NCI-H774 (cell line): ENCODE measurements around the gene SORCS2.

Source experiments
- DNase-seq: peaks from one replicate; lab custom pipeline; 2025; lab: John Stamatoyannopoulos, UW

The SORCS2 gene

DNA sequence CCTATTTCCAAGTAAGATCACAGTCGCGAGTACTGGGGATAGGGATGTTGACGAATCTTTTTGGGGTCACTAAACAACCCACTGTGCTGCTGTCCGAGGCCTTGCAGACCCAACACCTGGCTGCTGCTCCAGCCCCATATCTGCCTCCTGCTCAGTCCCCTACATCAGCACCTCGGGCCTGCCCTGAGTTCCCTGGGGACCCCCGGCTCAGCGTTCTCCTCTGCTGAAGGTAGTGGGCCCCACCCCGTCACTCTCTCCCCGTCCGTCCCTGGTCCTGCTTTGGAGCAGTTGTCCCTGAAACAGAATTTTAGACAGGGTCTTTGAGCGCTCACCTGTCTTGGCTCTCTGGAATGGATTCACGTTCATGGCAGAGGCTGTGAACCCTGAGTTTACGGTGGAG is 444.8 kb downstream of the SORCS2 start:
- DNase-seq = no peak

- DNase-seq = no peak
Observed at GRCh38 chr4:7637971-7638370, 445.6 kb downstream of the SORCS2 start.

GRCh38 chr4:7638489-7638888 is 446.2 kb downstream of the SORCS2 start:
- no peak for DNase-seq

GRCh38 chr4:7638984-7639789 is 446.8 kb downstream of the SORCS2 start:
- DNase-seq = no peak

GRCh38 chr4:7640136-7640535 is 447.8 kb downstream of the SORCS2 start:
- no peak for DNase-seq

DNA sequence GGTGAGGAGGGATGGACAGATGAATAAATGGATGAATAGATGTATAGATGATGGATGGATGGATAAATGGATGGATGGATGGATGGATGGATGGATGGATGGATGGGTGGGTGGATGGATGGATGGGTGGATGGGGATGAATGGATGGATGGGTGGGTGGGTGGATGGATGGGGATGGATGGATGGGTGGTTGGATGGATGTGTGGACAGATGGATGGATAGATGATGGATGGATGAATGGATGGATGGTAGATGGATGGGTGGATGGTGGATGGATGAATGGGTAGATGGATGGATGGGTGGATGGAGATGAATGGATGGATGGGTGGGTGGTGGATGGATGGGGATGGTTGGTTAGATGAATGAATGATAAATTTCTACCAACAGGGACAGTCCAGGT is 449.4 kb downstream of the SORCS2 start:
- no peak for DNase-seq

DNA sequence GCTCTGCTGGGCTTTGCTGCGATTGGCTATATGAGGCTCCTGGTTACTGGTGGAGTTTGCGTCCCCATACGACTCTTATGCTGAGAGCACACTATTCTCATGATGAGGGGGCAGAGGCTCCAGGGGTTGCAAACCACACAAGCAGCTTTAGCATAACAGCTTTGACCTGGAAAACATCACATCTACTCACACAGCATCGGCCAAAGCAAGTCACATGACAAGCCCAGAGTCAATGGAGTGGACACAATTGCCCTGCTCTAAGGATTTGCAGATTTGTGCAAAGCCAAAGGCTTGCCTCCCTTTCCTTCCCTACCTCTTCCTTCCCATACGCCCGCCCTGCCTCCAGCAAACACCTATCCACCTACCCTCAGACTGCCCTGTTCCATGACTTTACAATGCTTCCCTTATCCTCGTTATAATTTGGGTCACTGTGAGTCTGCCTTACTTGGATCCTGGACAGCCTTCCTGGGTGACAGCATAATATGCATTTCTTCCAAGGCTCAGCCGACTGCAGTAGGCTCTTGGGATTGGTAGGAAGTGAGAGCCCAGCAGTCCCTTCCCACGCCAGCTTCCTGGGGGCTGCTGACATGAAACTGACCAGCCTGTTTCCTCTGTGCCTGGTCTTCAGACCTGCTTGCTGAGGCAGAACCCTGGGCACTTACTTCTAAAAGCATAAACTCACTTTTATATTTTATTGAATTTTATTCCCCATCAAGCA is 450.6 kb downstream of the SORCS2 start:
- DNase-seq = no peak

DNA sequence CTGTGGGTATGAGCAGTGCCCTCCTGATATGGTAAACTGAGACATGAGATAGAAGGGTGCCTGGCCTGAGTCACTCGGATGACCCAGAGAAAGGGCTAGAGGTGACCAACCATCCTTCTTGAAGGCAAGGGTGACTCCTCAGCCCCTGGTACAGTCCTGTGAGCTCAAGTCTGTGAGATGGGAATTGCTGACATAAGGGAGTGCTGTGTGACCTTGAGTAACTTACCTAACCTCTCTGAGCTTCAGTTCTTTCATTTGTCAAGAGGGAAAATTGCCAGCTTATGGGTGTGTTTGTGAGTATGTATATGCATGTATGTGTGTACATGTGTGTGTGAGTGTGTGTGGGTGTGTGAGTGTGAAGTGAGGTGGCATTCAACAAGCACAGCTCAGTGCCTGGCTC is 452.8 kb downstream of the SORCS2 start:
- DNase-seq = no peak

GRCh38 chr4:7645956-7646355 is 453.6 kb downstream of the SORCS2 start:
- no peak for DNase-seq

DNA sequence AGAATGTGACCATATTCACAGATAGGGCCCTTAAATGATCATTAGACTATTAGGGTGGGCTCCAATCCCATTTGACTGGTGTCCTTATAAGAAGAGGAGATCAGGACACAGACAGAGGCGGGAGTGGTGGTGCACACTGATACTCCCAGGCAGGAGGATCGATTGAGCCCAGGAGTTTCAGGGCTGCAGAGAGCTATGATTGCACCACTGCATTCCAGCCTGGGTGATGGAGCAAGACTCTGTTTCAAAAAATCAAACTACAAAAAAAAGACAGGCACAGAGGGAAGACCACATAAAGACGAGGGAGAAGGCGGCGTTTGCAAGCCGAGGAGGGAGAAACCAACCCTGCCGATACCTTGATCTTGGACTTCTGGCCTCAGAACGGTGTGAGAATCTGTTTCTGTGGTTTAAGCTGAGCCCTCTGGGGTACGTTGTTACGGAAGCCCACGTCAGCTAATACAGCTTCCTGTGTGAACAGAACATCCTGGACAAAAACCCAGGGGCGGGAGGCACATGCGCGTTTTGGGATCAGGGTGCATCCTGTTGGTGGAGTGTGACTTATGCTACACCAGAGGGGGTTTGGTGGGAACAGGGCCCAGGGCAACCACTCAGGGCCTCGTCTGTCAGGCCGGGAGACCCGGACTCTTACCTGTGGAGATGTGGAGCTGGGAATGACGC is 454.2 kb downstream of the SORCS2 start:
- DNase-seq = no peak

GRCh38 chr4:7647186-7647585 is 454.8 kb downstream of the SORCS2 start:
- DNase-seq = no peak

DNA sequence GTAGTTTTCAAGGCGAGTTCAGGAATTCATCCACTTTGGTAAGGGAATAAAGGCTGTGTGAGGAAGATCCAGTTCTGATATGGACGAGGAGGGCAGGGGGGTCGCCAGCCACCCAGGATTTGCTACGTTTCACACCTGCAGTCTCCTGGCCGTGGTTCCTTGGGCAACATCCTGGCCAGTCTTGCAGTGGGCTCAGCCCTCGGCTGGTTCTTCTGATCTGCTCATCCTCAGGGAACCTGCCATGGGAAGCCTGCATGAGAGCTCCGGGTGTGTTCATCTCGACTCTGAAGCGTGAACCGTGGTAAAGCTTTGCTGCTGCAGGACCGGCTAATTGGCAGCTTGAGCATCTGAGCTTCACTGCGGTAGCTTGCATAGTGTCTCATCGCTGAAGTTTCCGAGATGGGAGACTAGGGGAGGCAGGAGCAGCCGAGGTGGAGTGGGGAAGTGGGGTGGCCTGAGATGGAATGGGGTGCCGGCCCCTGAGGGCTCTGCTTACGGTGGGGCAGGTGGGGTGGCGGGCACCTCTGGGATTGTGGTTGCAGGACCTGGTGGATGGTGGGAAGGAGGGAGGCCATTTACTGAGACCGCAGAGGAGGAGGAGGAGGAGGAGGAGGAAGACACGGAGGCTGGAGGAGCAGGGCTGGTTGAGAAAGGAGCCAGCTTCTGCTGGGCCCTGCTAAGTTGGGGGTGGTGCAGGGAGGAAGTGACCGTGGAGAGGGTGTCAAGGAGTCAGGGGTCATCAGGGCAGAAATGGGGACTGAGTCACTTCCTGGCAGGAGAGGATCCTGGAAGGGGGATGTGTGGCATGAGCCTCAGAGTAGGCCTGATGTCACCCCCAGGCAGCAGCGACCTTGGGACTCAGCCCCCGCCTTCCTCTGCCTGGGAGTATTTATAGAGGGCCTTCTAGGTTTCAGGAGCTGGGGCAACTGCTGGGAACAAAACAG is 455.5 kb downstream of the SORCS2 start:
- no peak for DNase-seq

- no peak for DNase-seq
Observed at GRCh38 chr4:7648544-7649395, 456.4 kb downstream of the SORCS2 start.

GRCh38 chr4:7649411-7649740 is 457.0 kb downstream of the SORCS2 start:
- DNase-seq = no peak

- DNase-seq = no peak
Observed at GRCh38 chr4:7649741-7650531, 457.6 kb downstream of the SORCS2 start.

GRCh38 chr4:7650606-7651385 is 458.5 kb downstream of the SORCS2 start:
- DNase-seq = no peak

DNA sequence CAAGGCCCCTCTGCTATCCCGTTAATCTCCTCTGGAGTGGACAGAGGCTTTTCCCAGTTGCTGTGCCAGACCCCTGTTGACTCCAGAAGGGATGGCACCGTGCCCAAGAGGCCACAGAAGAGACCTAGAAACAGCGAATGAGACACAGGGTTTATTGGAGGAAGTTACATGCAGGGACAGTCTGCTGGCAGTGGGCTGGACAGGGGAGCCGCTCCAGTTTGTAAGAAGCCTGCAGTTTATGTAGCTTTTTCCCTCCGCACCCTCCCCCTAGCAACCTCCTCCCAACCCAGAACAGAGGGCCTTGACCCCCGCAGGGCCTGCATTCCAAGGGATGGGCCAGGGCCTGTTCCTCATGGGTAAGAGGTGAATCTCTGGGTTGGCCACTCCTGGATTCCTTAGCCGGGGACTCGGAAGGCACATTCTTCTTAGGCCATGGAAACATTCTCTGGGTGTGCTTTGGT is 459.2 kb downstream of the SORCS2 start:
- no peak for DNase-seq

DNA sequence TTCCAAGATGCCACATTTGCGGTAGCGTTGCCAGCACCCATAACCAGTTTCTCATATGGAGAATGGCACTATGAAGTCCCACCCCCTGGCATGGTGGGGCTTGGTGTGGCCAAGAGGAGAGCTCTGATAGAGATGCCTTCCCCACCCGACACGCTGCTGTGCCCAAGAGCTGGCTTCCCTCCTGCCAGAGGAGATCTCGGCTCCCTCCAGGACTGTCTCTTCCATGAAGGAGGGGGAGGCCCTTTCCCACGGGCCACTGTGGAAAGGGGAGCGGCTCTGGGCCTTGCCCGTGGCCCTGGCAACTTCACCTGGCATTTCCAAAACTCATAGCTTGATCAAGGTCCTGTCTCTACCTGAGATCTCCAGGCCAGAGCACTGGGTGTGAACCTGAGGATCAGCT is 459.7 kb downstream of the SORCS2 start:
- DNase-seq = no peak

GRCh38 chr4:7652451-7652881 is 460.1 kb downstream of the SORCS2 start:
- DNase-seq = no peak
